Mucosa of descending colon (tissue), 3 donors: Measurements from ENCODE around the gene CPVL. TPM values are rescaled to one million over a fixed set of nuclear protein-coding genes. Genes with fewer than 3 reads are reported as not detected.

Source experiments
- ATAC-seq: fragments of 200-7000 bp; cut with Tn5 transposase; one replicate; pipeline ENCODE4 v1.9.1; 2020; ENCODE audit warnings: mild to moderate bottlenecking, moderate library complexity
- DNase-seq, 3 donors: peaks; one replicate each; pipeline ENCODE4 v3.0.0-alpha.2; 2020
- H3K36me3 ChIP-seq: fragments of 200-600 bp; one replicate; pipeline ENCODE4 v1.8.0; 2021; ENCODE audit warnings: low read depth, mild to moderate bottlenecking
- H3K4me1 ChIP-seq: fragments of 200-600 bp; one replicate; pipeline ENCODE4 v1.8.0; 2021; ENCODE audit warnings: low read depth, mild to moderate bottlenecking
- H3K4me3 ChIP-seq: fragments of 200-600 bp; one replicate; pipeline ENCODE4 v1.8.0; 2021; ENCODE audit warnings: mild to moderate bottlenecking
- H3K9me3 ChIP-seq: fragments of 200-600 bp; one replicate; pipeline ENCODE4 v1.8.0; 2021; ENCODE audit warnings: mild to moderate bottlenecking
- intact Hi-C, 2 donors: fragments of 100-400 bp; cut with DNase I in 1 of 2; cut with micrococcal nuclease in 1 of 2; formaldehyde crosslinking; loops; one replicate each; pipeline versions ENCODE4 v1.11.0 to v1.11.1; 2022; cut with DNase I, micrococcal nuclease
- total RNA-seq, 3 donors: library from RNA; stranded (reverse); fragmentation: NEBNext Ultra II Directional in 2 of 3; extraction: Animal tissue kit (Norgen Biotek cat#: 25700) in 2 of 3; gene quantifications; one replicate each; pipeline versions ENCODE4 v1.2.1 to v1.2.4, GENCODE V29; 2021 to 2023
- TF ChIP-seq, protein P1 (sequence below): fragments of 200-600 bp; IDR thresholded peaks from one replicate; pipeline ENCODE4 v1.8.0; 2022; ENCODE audit warnings: antibody characterized with exemption, mild to moderate bottlenecking
- donor health status: DM: no; HTN: no; CAD: no; lungs with moderate emphysema.
- donor health status: DM: no; HTN: no; CAD: no.
- donor health status: DM: no; HTN: yes; CAD: no.

Gene CPVL
- total RNA-seq, 3 donors from 2014 or later: 8.1 to 20.0 (median 10.5) TPM

DNA sequence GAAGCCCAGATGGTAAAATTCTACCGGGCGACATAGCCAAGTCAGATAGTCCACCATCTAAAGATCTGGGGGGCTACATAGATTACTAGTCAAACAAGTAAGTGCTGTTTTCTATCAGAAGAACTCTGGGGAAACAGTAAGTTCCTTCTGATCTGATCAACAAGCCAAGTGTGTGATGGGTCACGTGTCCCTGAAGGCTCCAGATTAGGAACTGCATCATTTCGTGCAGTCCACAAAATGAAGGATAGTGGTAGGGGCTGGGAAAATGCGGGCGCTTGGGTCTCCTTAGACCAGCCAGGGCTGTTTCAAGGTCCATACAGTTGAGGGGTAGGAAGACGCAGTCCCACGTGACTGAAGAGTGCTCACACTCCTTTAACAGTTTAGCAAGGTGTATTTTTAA is 46.5 kb upstream of the CPVL start:
- Histone ChIP-seq H3K4me1 (no peaks in the 10 kb centered on the region), H3K36me3 (no peaks in the 10 kb centered on the region), H3K4me3 (no peak overlapping the region), H3K9me3 (no peaks in the 10 kb centered on the region)
- no peak for ATAC-seq
- no peak for DNase-seq
- intact Hi-C loops: loop anchor here in 1 of 2 donors (5.0 kb wide), 1 partner anchor 214 kb away; no protein-coding TSS in a partner anchor
- TF ChIP-seq, protein P1, sequence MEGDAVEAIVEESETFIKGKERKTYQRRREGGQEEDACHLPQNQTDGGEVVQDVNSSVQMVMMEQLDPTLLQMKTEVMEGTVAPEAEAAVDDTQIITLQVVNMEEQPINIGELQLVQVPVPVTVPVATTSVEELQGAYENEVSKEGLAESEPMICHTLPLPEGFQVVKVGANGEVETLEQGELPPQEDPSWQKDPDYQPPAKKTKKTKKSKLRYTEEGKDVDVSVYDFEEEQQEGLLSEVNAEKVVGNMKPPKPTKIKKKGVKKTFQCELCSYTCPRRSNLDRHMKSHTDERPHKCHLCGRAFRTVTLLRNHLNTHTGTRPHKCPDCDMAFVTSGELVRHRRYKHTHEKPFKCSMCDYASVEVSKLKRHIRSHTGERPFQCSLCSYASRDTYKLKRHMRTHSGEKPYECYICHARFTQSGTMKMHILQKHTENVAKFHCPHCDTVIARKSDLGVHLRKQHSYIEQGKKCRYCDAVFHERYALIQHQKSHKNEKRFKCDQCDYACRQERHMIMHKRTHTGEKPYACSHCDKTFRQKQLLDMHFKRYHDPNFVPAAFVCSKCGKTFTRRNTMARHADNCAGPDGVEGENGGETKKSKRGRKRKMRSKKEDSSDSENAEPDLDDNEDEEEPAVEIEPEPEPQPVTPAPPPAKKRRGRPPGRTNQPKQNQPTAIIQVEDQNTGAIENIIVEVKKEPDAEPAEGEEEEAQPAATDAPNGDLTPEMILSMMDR: no peak

DNA sequence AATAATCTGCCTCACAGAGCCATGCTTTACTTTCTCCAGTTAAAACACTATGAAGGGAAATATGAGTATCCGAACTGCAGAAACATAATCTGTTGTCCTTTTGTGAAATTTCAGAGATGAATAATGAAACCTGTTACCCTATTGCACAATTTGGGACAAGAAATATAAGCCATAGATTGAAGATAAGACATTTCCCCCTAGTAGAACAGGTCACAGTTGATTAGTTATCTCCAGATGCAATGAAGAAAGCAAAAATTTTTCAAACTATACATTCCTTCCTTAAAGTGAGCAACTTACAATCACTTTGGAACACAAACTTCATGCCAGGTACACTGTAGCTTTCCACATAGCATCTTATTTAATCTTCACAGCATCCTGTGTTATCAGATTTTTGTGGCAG is 46.0 kb upstream of the CPVL start:
- Histone ChIP-seq H3K4me1 (no peaks in the 10 kb centered on the region), H3K9me3 (no peaks in the 10 kb centered on the region), H3K36me3 (no peaks in the 10 kb centered on the region), H3K4me3 (no peak overlapping the region)
- intact Hi-C loops: loop anchor here in 1 of 2 donors (5.0 kb wide), 1 partner anchor 215 kb away; no protein-coding TSS in a partner anchor
- no peak for DNase-seq
- TF ChIP-seq, protein P1: no peak
- no peak for ATAC-seq

DNA sequence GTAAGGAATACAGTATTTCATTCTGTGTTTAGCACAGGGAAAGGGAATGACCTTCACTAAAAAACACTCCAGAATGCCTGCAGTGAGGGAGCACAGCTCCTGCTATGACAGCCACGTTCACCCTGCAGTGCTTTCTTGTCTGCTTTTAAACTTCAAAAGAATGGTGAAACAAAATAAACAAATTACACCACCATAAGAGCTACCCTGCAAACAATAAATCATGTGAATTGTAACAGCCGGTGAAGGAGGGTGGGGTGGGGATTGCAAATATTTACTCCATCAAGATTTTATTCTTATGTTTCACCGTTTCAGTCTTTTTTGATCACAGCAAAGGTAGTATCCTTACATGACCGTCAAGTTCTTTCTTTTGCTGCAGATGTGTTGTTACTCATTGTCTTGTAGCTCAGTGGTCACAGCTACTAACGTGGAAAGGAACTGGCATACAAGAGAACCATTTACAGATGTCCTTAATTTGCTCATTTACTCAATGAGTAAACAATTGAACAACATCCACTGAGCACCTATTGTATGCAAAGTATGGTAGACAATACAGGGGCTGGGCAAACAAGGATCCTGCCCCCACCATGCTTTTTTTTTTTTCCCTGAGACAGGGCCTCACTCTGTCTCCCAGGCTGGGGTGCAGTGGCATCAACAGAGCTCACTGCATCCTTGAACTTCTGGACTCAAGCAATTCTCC is 44.2 kb upstream of the CPVL start:
- DNase-seq (peak in 1 of 3 donors; percentile 45), ATAC-seq (peak; percentile 33)
- intact Hi-C loops: loop anchor here in 1 of 2 donors (5.0 kb wide), 1 partner anchor 217 kb away; no protein-coding TSS in a partner anchor
- Histone ChIP-seq H3K36me3 (no peaks in the 10 kb centered on the region), H3K4me1 (no peaks in the 10 kb centered on the region), H3K4me3 (no peak overlapping the region), H3K9me3 (no peaks in the 10 kb centered on the region)
- TF ChIP-seq, protein P1: no peak

DNA sequence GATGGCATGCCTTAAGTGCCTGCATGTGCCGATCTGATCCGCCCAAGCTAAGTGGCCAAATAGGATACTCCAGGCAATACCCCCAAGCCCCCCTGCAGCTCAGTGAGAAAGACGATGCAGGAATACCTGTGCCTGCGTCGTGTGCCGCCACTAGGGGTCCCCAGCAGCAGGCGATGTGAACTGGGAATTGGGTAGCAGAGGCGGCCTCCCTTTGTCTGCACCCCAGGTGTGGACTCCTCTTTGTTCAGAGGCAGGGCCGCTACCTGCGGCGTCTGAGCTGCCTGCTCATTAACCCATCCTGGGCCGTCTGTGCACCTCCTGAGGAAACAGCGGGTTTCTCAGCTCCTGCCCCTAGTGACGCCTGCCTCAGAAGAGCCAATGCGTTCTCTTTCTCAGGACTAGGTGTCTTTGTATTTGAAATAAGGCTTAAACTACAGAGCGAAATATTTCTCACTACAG is 43.4 kb upstream of the CPVL start:
- H3K9me3 ChIP-seq: no peaks in the 10 kb centered on the region
- TF ChIP-seq, protein P1: peak; percentile 78

DNA sequence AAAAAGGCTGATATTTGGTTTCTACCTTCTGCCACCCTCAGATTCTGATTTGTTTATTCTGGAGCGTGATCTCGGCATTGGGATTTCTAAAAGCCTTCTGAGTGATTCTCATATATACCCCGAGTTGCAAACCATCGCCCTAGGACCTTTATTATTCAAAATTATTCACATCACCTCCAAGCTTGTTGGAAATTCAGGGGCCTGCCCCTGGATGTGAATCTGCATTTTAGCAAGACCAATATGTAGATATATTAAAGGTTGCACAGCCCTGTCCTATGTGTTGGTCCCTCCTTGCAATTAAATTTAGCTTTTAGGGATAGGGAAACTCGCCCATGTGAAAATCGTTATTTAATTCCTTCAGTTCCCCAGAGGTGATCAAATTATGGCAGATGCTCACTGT is 39.3 kb upstream of the CPVL start:
- TF ChIP-seq, protein P1: no peak
- ATAC-seq (no peak), DNase-seq (no peak)
- Histone ChIP-seq H3K36me3 (no peaks in the 10 kb centered on the region), H3K4me3 (no peak overlapping the region), H3K4me1 (no peaks in the 10 kb centered on the region), H3K9me3 (no peaks in the 10 kb centered on the region)
- intact Hi-C loops: no loop called here

More for the DNA sequence above, 43.4 kb upstream of the CPVL start:
- ATAC-seq (peak; percentile 71), DNase-seq (peak; percentile 72 to 85 (median 81))
- no peaks in the 10 kb centered on the region for H3K36me3 ChIP-seq
- intact Hi-C loops: loop anchor here in 1 of 2 donors (5.0 kb wide), 1 partner anchor 218 kb away; no protein-coding TSS in a partner anchor
- no peak overlapping the region for H3K4me3 ChIP-seq
- no peaks in the 10 kb centered on the region for H3K4me1 ChIP-seq
